GM18907 (cell line): ENCODE results near the gene C16orf96.

Source experiments
- ATAC-seq: cut with Tn5 transposase; IDR thresholded peaks from one replicate; pipeline ENCODE4 v1.9.1; 2021; ENCODE audit warnings: mild to moderate bottlenecking, moderate library complexity; ENCODE audit not compliant: unreplicated experiment

The C16orf96 gene

DNA sequence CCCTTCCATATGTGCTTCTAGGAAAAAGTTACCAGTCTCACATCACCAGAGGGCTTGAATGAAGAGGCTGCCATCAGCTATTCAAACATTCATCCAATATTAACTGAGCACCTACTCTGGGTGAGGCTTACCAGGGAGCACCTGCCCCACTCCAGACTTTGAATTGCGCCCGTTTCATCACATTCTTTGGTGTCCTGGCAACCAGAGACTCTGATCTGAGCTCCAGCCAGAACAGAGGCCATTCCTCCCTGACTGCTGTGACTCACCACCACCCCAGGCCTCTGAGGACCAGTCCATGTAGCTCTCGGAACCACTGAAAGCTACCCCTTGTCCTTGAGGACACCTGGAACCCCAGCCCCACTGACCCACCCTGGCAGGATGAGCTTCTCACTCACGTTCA, at the start of gene C16orf96:
Gene C16orf96, plus strand, starts transcription at position 229 of the 400 bp plus-strand sequence. Its CDS starts 150 bp downstream, at position 379.
- no peak for ATAC-seq

GRCh38 chr16:4506450-4506849, 49.7 kb upstream of the C16orf96 start:
- peak; percentile 44 for ATAC-seq

- ATAC-seq: no peak
Measured at GRCh38 chr16:4507588-4508345, 48.4 kb upstream of the C16orf96 start.

- ATAC-seq: no peak
Measured at GRCh38 chr16:4508806-4509205, 47.3 kb upstream of the C16orf96 start.

- ATAC-seq: no peak
Measured at GRCh38 chr16:4509420-4509819, 46.7 kb upstream of the C16orf96 start.

- no peak for ATAC-seq
Measured at GRCh38 chr16:4510131-4510530, 46.0 kb upstream of the C16orf96 start.

DNA sequence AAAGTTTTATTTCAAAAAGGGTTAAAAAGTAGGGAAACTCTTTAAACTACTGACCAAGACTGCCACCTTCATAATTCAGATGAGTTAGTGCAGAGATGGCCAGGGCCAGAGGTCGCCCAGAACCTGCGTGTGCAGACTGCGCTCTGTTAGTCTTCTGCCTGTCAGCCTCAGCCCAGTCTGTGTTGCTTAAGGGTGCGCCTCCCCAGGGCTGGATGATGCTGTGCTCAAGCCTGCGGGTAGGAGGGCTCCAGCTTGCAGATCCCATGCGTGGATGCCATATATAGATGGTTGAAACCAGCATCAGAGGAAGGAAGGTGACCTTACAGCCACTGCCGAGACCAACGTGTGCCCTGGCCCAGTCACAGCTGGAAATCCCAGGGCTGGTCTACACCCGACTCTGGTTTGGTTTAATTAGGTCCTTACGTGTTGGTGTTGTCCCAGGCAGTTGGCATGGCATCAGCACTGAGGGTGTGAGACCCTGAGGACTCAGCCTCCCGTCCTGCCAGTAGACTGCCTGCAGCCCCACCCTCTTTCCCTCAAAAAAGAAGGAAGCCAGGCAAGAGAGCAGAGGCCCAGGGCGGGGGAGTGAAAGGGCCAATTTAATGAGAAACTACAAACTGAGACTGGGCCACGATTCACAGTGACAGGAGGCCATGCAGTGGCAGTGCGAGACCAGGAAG, 45.3 kb upstream of the C16orf96 start:
- ATAC-seq: no peak

DNA sequence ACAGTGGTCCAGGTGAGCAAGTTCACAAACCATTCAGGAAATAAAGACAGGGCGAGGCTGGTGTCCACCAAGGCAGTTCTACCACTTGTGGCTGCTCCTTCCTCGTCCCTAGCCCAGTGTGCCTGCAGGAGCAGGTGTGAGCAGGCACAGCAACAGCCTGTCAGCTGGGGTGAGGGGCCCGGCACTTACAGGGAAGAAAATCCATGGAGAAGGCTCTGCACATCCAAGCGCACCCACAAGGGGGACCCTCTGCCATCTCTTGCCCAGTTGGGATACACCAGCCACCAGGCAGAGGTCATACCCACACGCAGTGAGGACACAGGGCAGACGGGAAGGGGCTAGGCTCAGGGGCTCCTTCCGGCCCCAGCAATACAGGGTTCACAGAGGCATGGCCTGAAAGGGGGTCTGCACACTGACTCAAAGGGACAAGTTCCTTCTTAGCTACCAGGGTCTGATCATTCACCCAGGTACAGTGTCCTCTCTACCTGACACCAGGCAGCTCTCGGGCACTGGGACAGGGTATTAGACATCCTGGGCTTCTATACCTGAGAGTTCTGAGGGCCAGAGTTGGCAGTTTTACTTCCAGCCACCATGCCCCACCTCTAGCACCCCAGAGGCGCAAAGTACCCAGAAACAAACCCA, 44.6 kb upstream of the C16orf96 start:
- ATAC-seq: no peak

DNA sequence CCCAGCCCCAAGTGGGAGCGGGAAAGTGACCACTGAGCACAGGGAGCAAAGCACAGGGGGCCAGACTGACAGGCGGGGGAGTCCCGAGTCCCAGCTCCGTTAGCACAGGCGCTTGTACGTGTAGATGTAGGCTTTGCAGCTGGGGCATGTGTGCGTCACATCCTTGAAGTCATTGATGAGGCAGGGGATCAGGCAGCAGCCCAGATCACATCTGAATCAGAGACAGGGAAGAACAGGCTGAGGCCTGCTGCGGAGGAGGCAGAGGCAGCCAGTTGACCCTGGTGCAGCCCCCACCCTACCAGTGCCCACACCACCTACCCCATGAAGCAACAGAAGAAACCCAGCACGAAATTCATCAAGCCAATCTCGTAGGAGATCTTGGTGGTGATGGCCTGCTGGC, 43.7 kb upstream of the C16orf96 start:
- ATAC-seq: no peak

- no peak for ATAC-seq
Measured at GRCh38 chr16:4513086-4513860, 42.9 kb upstream of the C16orf96 start.

DNA sequence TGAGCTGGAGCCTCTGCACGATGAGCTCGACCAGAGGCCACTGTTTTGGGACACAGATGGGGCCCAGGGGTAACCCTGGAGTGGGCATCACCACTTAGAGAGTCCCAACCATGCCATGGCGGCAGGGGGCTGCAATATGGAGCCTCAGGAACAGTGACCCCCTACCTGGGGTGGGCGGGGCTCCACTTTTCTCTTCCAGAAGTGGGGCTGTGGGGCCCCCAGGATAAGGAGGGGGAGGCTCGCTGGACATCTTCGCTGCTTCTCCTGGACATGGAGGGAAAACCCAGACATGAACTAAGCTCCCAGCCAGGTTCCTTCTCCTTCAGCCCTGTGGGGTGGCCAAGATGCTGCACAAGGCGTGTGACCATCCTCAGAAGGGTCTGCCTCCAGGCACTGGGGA, 42.3 kb upstream of the C16orf96 start:
- ATAC-seq: no peak

GRCh38 chr16:4514606-4515005, 41.5 kb upstream of the C16orf96 start:
- no peak for ATAC-seq

DNA sequence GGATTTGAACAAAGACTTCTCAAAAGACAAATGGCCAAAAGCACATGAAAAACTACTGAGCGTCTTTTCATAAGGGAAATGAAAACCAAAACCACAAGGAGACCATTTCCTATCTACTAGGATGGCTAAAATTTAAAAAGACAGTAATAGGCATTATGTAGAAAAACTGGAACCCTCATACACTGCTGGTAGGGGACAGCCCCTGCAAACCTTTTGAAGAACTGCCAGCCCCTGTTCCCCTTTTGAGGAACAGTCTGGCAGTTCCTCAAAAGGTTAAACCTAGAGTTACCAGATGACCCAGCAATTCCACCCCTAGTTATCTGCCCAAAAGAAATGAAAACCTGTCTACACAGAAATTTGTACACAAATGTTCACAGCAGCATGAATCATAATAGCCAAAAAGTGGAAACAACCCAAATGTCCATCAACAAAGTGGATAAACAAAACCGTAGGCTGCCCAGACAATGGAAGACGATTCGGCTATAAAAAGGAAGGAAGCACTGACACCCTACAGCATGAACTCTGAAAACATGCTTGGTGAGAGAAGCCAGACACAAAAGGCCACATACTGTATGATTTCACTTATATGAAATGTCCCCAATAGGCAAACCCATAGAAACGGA, 40.4 kb upstream of the C16orf96 start:
- ATAC-seq: peak; percentile 57

GRCh38 chr16:4517812-4518680, 38.1 kb upstream of the C16orf96 start:
- ATAC-seq: no peak

GRCh38 chr16:4519274-4520058, 36.7 kb upstream of the C16orf96 start:
- ATAC-seq: no peak

DNA sequence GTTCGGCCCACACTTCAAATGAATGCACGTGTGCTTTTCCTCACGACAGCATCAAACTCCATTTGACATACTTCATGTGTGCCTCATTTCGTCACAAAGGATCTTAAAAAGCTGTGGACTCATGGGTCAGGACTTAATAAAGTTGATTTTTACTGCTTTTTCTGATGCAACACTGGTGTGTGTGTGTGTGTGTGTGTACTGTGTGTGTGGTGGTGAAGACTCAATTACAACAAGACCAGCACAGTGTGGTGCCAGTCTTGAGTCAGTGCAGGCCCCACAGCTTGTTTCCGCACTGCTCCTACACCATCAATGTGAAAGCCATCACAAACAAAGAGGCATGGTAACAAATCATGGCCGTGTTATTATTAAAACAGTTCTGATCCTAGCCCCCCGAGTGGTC, 35.2 kb upstream of the C16orf96 start:
- no peak for ATAC-seq

DNA sequence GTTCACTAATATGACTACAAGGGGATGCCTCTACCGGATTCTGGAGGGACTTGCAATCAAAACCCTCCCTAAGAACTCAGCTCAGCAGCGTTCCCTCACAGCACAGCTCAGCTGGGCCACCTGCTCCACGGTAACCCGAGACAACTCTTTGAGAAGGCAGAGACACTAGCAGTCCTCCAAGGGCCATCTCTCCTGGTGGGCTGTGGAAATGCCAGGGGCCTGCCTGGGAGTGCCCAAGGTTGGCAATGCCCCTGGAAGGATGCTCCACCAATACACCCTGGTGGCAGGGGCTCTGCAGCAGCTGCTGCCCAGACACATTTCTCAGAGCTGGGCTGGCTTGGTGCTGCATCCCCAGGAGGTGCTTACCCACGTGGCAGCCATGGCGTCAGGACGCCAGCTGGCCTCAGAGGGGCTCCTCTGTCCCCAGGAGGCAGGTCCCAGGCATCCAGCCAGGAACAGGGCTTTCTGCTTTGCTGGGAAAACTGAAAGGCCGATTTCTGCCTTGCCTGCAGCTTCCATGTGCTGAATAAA, 34.0 kb upstream of the C16orf96 start:
- no peak for ATAC-seq

- no peak for ATAC-seq
Measured at GRCh38 chr16:4523686-4524085, 32.5 kb upstream of the C16orf96 start.

DNA sequence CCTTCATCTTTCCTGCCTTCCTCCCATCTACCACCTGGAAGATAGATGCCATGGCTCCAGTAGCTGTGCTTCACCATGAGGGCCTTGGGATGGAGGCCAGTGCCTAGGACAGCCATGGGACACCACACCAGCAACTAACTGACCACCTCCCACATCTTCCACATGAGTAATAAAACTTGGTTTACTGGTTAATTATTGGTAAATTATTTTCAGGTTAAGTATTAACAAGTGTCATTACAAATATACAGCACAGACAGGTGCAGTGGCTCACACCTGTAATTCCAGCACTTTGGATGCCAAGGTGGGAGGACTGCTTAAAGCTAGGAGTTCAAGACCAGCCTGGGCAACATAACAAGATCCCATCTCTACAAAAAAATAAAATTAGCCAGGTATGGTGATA, 31.6 kb upstream of the C16orf96 start:
- ATAC-seq: no peak
